ENCODE results near the gene SNED1. TPM values are rescaled to one million over a fixed set of nuclear protein-coding genes. Genes with fewer than 3 reads are reported as not detected.

The SNED1 gene
- total RNA-seq, 1 experiment from 2014 or later = 18.3 TPM

- Histone ChIP-seq H3K27ac (no peak overlapping the region), H3K36me3 (peaks cover 15% of the 10 kb centered on the region), H3K27me3 (replicated peaks) (no peaks in the 10 kb centered on the region), H3K4me1 (replicated peaks) (peaks cover 22% of the 10 kb centered on the region), H3K4me3 (no peak overlapping the region), H3K9me3 (replicated peaks) (no peaks in the 10 kb centered on the region)
- DNase-seq (ENCODE audit: low read depth in 1 of 2, low spot score in 2 of 2) = peak in 1 of 2 experiments; percentile 51
Observed at GRCh38 chr2:241064008-241064801, 65.8 kb downstream of the SNED1 start.

- no peaks in the 10 kb centered on the region for H3K27me3 ChIP-seq (replicated peaks)
- no peak overlapping the region for H3K27ac ChIP-seq
- peaks cover 18% of the 10 kb centered on the region for H3K36me3 ChIP-seq
- DNase-seq (ENCODE audit: low read depth in 1 of 2, low spot score in 2 of 2) = no peak
- no peaks in the 10 kb centered on the region for H3K9me3 ChIP-seq (replicated peaks)
- H3K4me3 ChIP-seq = no peak overlapping the region
- H3K4me1 ChIP-seq (replicated peaks) = peaks cover 22% of the 10 kb centered on the region
Observed at GRCh38 chr2:241064802-241065354, 66.5 kb downstream of the SNED1 start.

- no peak overlapping the region for H3K4me3 ChIP-seq
Observed at GRCh38 chr2:241065355-241065803, 67.0 kb downstream of the SNED1 start.

GRCh38 chr2:241066171-241066892 is 67.9 kb downstream of the SNED1 start:
- peaks cover 25% of the 10 kb centered on the region for H3K36me3 ChIP-seq
- no peak for DNase-seq (ENCODE audit: low read depth in 1 of 2, low spot score in 2 of 2)
- H3K4me1 ChIP-seq (replicated peaks) = peaks cover 26% of the 10 kb centered on the region
- H3K9me3 ChIP-seq (replicated peaks) = no peaks in the 10 kb centered on the region
- H3K4me3 ChIP-seq = no peak overlapping the region
- H3K27me3 ChIP-seq (replicated peaks) = no peaks in the 10 kb centered on the region
- H3K27ac ChIP-seq = no peak overlapping the region

More at GRCh38 chr2:241065355-241065803, 67.0 kb downstream of the SNED1 start:
- peaks cover 20% of the 10 kb centered on the region for H3K36me3 ChIP-seq
- no peak for DNase-seq (ENCODE audit: low read depth in 1 of 2, low spot score in 2 of 2)
- H3K4me1 ChIP-seq (replicated peaks) = peaks cover 22% of the 10 kb centered on the region
- H3K27ac ChIP-seq = no peak overlapping the region
- no peaks in the 10 kb centered on the region for H3K27me3 ChIP-seq (replicated peaks)
- H3K9me3 ChIP-seq (replicated peaks) = no peaks in the 10 kb centered on the region

- Histone ChIP-seq H3K27me3 (replicated peaks) (no peaks in the 10 kb centered on the region), H3K4me1 (replicated peaks) (peaks cover 30% of the 10 kb centered on the region), H3K36me3 (peaks cover 28% of the 10 kb centered on the region), H3K27ac (no peak overlapping the region), H3K9me3 (replicated peaks) (no peaks in the 10 kb centered on the region), H3K4me3 (no peak overlapping the region)
- DNase-seq (ENCODE audit: low read depth in 1 of 2, low spot score in 2 of 2) = peak in 1 of 2 experiments; percentile 47
Observed at GRCh38 chr2:241066893-241067341, 68.5 kb downstream of the SNED1 start.

- DNase-seq (ENCODE audit: low read depth in 1 of 2, low spot score in 2 of 2) = no peak
- Histone ChIP-seq H3K36me3 (peaks cover 35% of the 10 kb centered on the region), H3K9me3 (replicated peaks) (no peaks in the 10 kb centered on the region), H3K4me1 (replicated peaks) (peaks cover 34% of the 10 kb centered on the region), H3K27ac (no peak overlapping the region), H3K27me3 (replicated peaks) (no peaks in the 10 kb centered on the region), H3K4me3 (no peak overlapping the region)
Observed at GRCh38 chr2:241067501-241068135, 69.2 kb downstream of the SNED1 start.

- H3K27ac ChIP-seq = no peak overlapping the region
- no peaks in the 10 kb centered on the region for H3K9me3 ChIP-seq (replicated peaks)
- H3K27me3 ChIP-seq (replicated peaks) = no peaks in the 10 kb centered on the region
- peaks cover 34% of the 10 kb centered on the region for H3K4me1 ChIP-seq (replicated peaks)
- peaks cover 39% of the 10 kb centered on the region for H3K36me3 ChIP-seq
- no peak overlapping the region for H3K4me3 ChIP-seq
- no peak for DNase-seq (ENCODE audit: low read depth in 1 of 2, low spot score in 2 of 2)
Observed at GRCh38 chr2:241068136-241068941, 69.9 kb downstream of the SNED1 start.

- no peak for DNase-seq (ENCODE audit: low read depth in 1 of 2, low spot score in 2 of 2)
- peaks cover 37% of the 10 kb centered on the region for H3K4me1 ChIP-seq (replicated peaks)
- H3K4me3 ChIP-seq = no peak overlapping the region
- no peaks in the 10 kb centered on the region for H3K27me3 ChIP-seq (replicated peaks)
- H3K27ac ChIP-seq = no peak overlapping the region
- H3K9me3 ChIP-seq (replicated peaks) = no peaks in the 10 kb centered on the region
- H3K36me3 ChIP-seq = peaks cover 44% of the 10 kb centered on the region
Observed at GRCh38 chr2:241068942-241069810, 70.8 kb downstream of the SNED1 start.

- Histone ChIP-seq H3K27me3 (replicated peaks) (no peaks in the 10 kb centered on the region), H3K9me3 (replicated peaks) (no peaks in the 10 kb centered on the region), H3K36me3 (peaks cover 51% of the 10 kb centered on the region), H3K4me3 (no peak overlapping the region), H3K4me1 (replicated peaks) (peaks cover 36% of the 10 kb centered on the region), H3K27ac (no peak overlapping the region)
- DNase-seq (ENCODE audit: low read depth in 1 of 2, low spot score in 2 of 2) = no peak
Observed at GRCh38 chr2:241069821-241070281, 71.4 kb downstream of the SNED1 start.

- no peak overlapping the region for H3K4me3 ChIP-seq
- H3K36me3 ChIP-seq = peaks cover 56% of the 10 kb centered on the region
- H3K27me3 ChIP-seq (replicated peaks) = no peaks in the 10 kb centered on the region
- peaks cover 36% of the 10 kb centered on the region for H3K4me1 ChIP-seq (replicated peaks)
- no peak overlapping the region for H3K27ac ChIP-seq
- H3K9me3 ChIP-seq (replicated peaks) = no peaks in the 10 kb centered on the region
- no peak for DNase-seq (ENCODE audit: low read depth in 1 of 2, low spot score in 2 of 2)
Observed at GRCh38 chr2:241070361-241070760, 71.9 kb downstream of the SNED1 start.

GRCh38 chr2:241070811-241071676 is 72.6 kb downstream of the SNED1 start:
- Histone ChIP-seq H3K4me3 (no peak overlapping the region), H3K27ac (no peak overlapping the region), H3K4me1 (replicated peaks) (peaks cover 36% of the 10 kb centered on the region), H3K36me3 (peaks cover 63% of the 10 kb centered on the region), H3K9me3 (replicated peaks) (no peaks in the 10 kb centered on the region), H3K27me3 (replicated peaks) (no peaks in the 10 kb centered on the region)
- no peak for DNase-seq (ENCODE audit: low read depth in 1 of 2, low spot score in 2 of 2)
